HG03196 (cell line): ENCODE data around the gene USP35.

Experiments
- ATAC-seq: cut with Tn5 transposase; IDR thresholded peaks from one replicate; pipeline ENCODE4 v1.9.1; 2021; ENCODE audit not compliant: unreplicated experiment

USP35 gene

GRCh38 chr11:78197816-78198215, 9.1 kb downstream of the USP35 start:
- ATAC-seq = no peak

- ATAC-seq = no peak
Observed at GRCh38 chr11:78199015-78199652, 10.4 kb downstream of the USP35 start.

GRCh38 chr11:78199653-78200015, 10.9 kb downstream of the USP35 start:
- no peak for ATAC-seq

GRCh38 chr11:78200061-78200460, 11.3 kb downstream of the USP35 start:
- ATAC-seq = no peak

GRCh38 chr11:78200553-78200952, 11.8 kb downstream of the USP35 start:
- no peak for ATAC-seq

GRCh38 chr11:78201096-78201818, 12.5 kb downstream of the USP35 start:
- no peak for ATAC-seq

- no peak for ATAC-seq
Observed at GRCh38 chr11:78202733-78203167, 14.0 kb downstream of the USP35 start.

GRCh38 chr11:78203184-78203583, 14.5 kb downstream of the USP35 start:
- no peak for ATAC-seq

GRCh38 chr11:78205256-78205655, 16.5 kb downstream of the USP35 start:
- no peak for ATAC-seq

- ATAC-seq = no peak
Observed at GRCh38 chr11:78205691-78206090, 17.0 kb downstream of the USP35 start.

GRCh38 chr11:78207532-78208256, 19.0 kb downstream of the USP35 start:
- no peak for ATAC-seq

GRCh38 chr11:78208257-78209165, 19.8 kb downstream of the USP35 start:
- no peak for ATAC-seq

- no peak for ATAC-seq
Observed at GRCh38 chr11:78209478-78209877, 20.8 kb downstream of the USP35 start.

- no peak for ATAC-seq
Observed at GRCh38 chr11:78210000-78210608, 21.4 kb downstream of the USP35 start.

GRCh38 chr11:78211565-78211964, 22.8 kb downstream of the USP35 start:
- ATAC-seq = no peak

GRCh38 chr11:78212586-78213371, 24.1 kb downstream of the USP35 start:
- no peak for ATAC-seq

- ATAC-seq = no peak
Observed at GRCh38 chr11:78213526-78214330, 25.0 kb downstream of the USP35 start.

GRCh38 chr11:78214331-78215194, 25.8 kb downstream of the USP35 start:
- no peak for ATAC-seq
